Activated CD4-positive, alpha-beta T cell treated with anti-CD3 and anti-CD28 coated beads for 48 hours (primary cell): Measurements from ENCODE around the gene PPP3CB.
A peak's percentile ranks its signal among the peaks of the same experiment; 100 is the strongest.
"Not testable (repeated sequence)": the region's sequence is repeated elsewhere in the genome, so short reads cannot be mapped to it uniquely, and the experiment has no call there.

Experiments used
- DNase-seq: peaks from one replicate; pipeline ENCODE4 v3.0.0-alpha.2; 2020

PPP3CB gene

GRCh38 chr10:73413528-73414229 lies 82.1 kb downstream of the PPP3CB start, which contains the start of gene ANXA7:
Gene ANXA7 (minus strand): TSS chr10:73414058. CDS start chr10:73400856, 13,202 bp downstream.
- DNase-seq, result peak; percentile 97

- peak; percentile 59 for DNase-seq
Observed at GRCh38 chr10:73413108-73413527, 82.7 kb downstream of the PPP3CB start.

GRCh38 chr10:73410897-73411296 lies 84.9 kb downstream of the PPP3CB start:
- no peak for DNase-seq

GRCh38 chr10:73408978-73409521 lies 86.8 kb downstream of the PPP3CB start:
- DNase-seq, result no peak

GRCh38 chr10:73408061-73408460 lies 87.8 kb downstream of the PPP3CB start:
- no peak for DNase-seq

GRCh38 chr10:73407495-73407894 lies 88.3 kb downstream of the PPP3CB start:
- no peak for DNase-seq

GRCh38 chr10:73406846-73407245 lies 89.0 kb downstream of the PPP3CB start:
- no peak for DNase-seq

- no peak for DNase-seq
Observed at GRCh38 chr10:73405556-73405955, 90.3 kb downstream of the PPP3CB start.

GRCh38 chr10:73404690-73405089 lies 91.1 kb downstream of the PPP3CB start:
- no peak for DNase-seq

- DNase-seq, result no peak
Observed at GRCh38 chr10:73401636-73402035, 94.2 kb downstream of the PPP3CB start.

- no peak for DNase-seq
Observed at GRCh38 chr10:73399063-73399462, 96.8 kb downstream of the PPP3CB start.

- DNase-seq, result no peak
Observed at GRCh38 chr10:73398024-73398423, 97.8 kb downstream of the PPP3CB start.

GRCh38 chr10:73394325-73394724 lies 101.5 kb downstream of the PPP3CB start:
- not testable (repeated sequence) for DNase-seq

GRCh38 chr10:73388228-73388627 lies 107.6 kb downstream of the PPP3CB start:
- DNase-seq, result no peak

- DNase-seq, result no peak
Observed at GRCh38 chr10:73386583-73386982, 109.2 kb downstream of the PPP3CB start.
